GM12875 (cell line): ENCODE measurements around the gene CYBA.

ENCODE experiments used
- H3K4me3 ChIP-seq: one replicate; pipeline ENCODE4 v1.5.1; 2011; ENCODE audit warnings: low read depth, low read length, control low read depth
- CTCF ChIP-seq: IDR thresholded peaks from 2 replicates; pipeline ENCODE4 v1.5.1; 2011; ENCODE audit warnings: low read depth, mild to moderate bottlenecking, control low read depth, inconsistent platforms, low read length, moderate library complexity, borderline replicate concordance; ENCODE audit not compliant: insufficient read depth

CYBA gene

GRCh38 chr16:88643644-88643932 lies 7.3 kb downstream of the CYBA start:
- no peak for TF ChIP-seq CTCF
- H3K4me3 ChIP-seq, result no peak overlapping the region

- H3K4me3 ChIP-seq, result no peak overlapping the region
These were observed 7.8 kb downstream of the CYBA start for GRCh38 chr16:88642881-88643643.

GRCh38 chr16:88640498-88641247 lies 10.2 kb downstream of the CYBA start:
- no peak overlapping the region for H3K4me3 ChIP-seq

More at GRCh38 chr16:88642881-88643643, 7.8 kb downstream of the CYBA start:
- TF ChIP-seq CTCF, result no peak

GRCh38 chr16:88640039-88640495 lies 10.8 kb downstream of the CYBA start:
- TF ChIP-seq CTCF, result no peak
- H3K4me3 ChIP-seq, result no peak overlapping the region

More at GRCh38 chr16:88640498-88641247, 10.2 kb downstream of the CYBA start:
- no peak for TF ChIP-seq CTCF

- no peak overlapping the region for H3K4me3 ChIP-seq
- TF ChIP-seq CTCF, result no peak
These were observed 11.4 kb downstream of the CYBA start for GRCh38 chr16:88639231-88640038.

- H3K4me3 ChIP-seq, result no peak within 1 kb of the TSS
- TF ChIP-seq CTCF, result no peak
These were observed 12.3 kb downstream of the CYBA start, which contains the start of gene IL17C for GRCh38 chr16:88638323-88639230. IL17C (plus strand) TSS chr16:88638572; CDS start chr16:88638642, 70 bp downstream.
